Renal cortical epithelial cell (primary cell): ENCODE measurements around the gene LRRC3C. TPM values are rescaled to one million over a fixed set of nuclear protein-coding genes. Genes with fewer than 3 reads are reported as not detected.

Experiments used
- DNase-seq: peaks from one replicate; pipeline ENCODE4 v3.0.0-alpha.2; 2011; ENCODE audit warnings: low read depth
- total RNA-seq: library from RNA; depleted of rRNA; stranded (reverse); fragments of >200 nt; gene quantifications from 2 replicates; pipeline ENCODE4 v1.2.3, GENCODE V29; 2014

LRRC3C gene
- total RNA-seq, 1 donor from 2014 or later: not detected

GRCh38 chr17:39974433-39974832 lies 46.9 kb downstream of the LRRC3C start:
- no peak for DNase-seq

- DNase-seq: no peak
These were observed 48.3 kb downstream of the LRRC3C start for GRCh38 chr17:39975801-39976200.

- peak; percentile 65 for DNase-seq
These were observed 51.6 kb downstream of the LRRC3C start for GRCh38 chr17:39979016-39979670.

GRCh38 chr17:39979893-39980350 lies 52.4 kb downstream of the LRRC3C start:
- DNase-seq: peak; percentile 12

- peak; percentile 99 for DNase-seq
These were observed 53.0 kb downstream of the LRRC3C start, which contains the start of gene PSMD3 for GRCh38 chr17:39980351-39981206. Gene PSMD3, plus strand, starts transcription at chr17:39980807. Its CDS starts 164 bp downstream, at chr17:39980971.

- DNase-seq: no peak
These were observed 53.7 kb downstream of the LRRC3C start for GRCh38 chr17:39981207-39981741.

- DNase-seq: no peak
These were observed 54.3 kb downstream of the LRRC3C start for GRCh38 chr17:39981766-39982375.

- no peak for DNase-seq
These were observed 60.8 kb downstream of the LRRC3C start for GRCh38 chr17:39988206-39988810.

GRCh38 chr17:39994448-39994847 lies 66.9 kb downstream of the LRRC3C start:
- DNase-seq: no peak

Other genes starting within 250 kb of the LRRC3C start
- 6.6 and 21.8 TPM in 2 replicates for gene PGAP3, start 239.7 kb upstream of the LRRC3C start, total RNA-seq
- gene ERBB2, start 227.7 kb upstream of the LRRC3C start, total RNA-seq: 28.5 and 121 TPM in 2 replicates
- 12.7 and 17.7 TPM in 2 replicates for gene MIEN1, start 197.2 kb upstream of the LRRC3C start, total RNA-seq
- gene GRB7, start 189.8 kb upstream of the LRRC3C start, total RNA-seq: 10.8 and 25.7 TPM in 2 replicates
- under 0.01 and 0.17 TPM in 2 replicates for gene IKZF3, start 63.4 kb upstream of the LRRC3C start, total RNA-seq
- gene ZPBP2, start 59.5 kb upstream of the LRRC3C start, total RNA-seq: not detected in 2 replicates
- 0.35 and 2.2 TPM in 2 replicates for gene GSDMB, start 9.1 kb upstream of the LRRC3C start, total RNA-seq
- 55.2 and 89.6 TPM in 2 replicates for gene ORMDL3, start 131 bp upstream of the LRRC3C start, total RNA-seq
- gene GSDMA, start 35.3 kb downstream of the LRRC3C start, total RNA-seq: not detected in 2 replicates
- gene PSMD3, start 53.1 kb downstream of the LRRC3C start, total RNA-seq: 89.6 and 121 TPM in 2 replicates
- not detected in 2 replicates for gene CSF3, start 87.7 kb downstream of the LRRC3C start, total RNA-seq
- 35.3 and 54.3 TPM in 2 replicates for gene MED24, start 126.7 kb downstream of the LRRC3C start, total RNA-seq
- gene THRA, start 135.2 kb downstream of the LRRC3C start, total RNA-seq: 3.5 and 22.0 TPM in 2 replicates
- gene NR1D1, start 172.9 kb downstream of the LRRC3C start, total RNA-seq: 0.75 TPM in 1 of 2 replicates, not detected in the other
- 21.9 and 47.7 TPM in 2 replicates for gene MSL1, start 194.2 kb downstream of the LRRC3C start, total RNA-seq
- gene CASC3, start 212.8 kb downstream of the LRRC3C start, total RNA-seq: 19.4 and 31.0 TPM in 2 replicates
- gene RAPGEFL1, start 249.7 kb downstream of the LRRC3C start, total RNA-seq: 1.8 TPM in 1 of 2 replicates, not detected in the other